A375 (cell line): ENCODE data around the gene EXOC7. TPM values are rescaled to one million over a fixed set of nuclear protein-coding genes. Genes with fewer than 3 reads are reported as not detected.

Experiments
- small RNA-seq: library from RNA; depleted of rRNA; stranded (forward); fragments of <200 nt; gene quantifications from one replicate; pipeline ENCODE3, GENCODE V24; 2014
- total RNA-seq: library from RNA; depleted of rRNA; stranded (reverse); fragments of >200 nt; shearing (Covaris generic); gene quantifications from 2 replicates; pipeline ENCODE4 v1.2.3, GENCODE V29; 2014; rRNA removed

The EXOC7 gene
- 65.9 and 70.1 TPM in 2 replicates for total RNA-seq

GRCh38 chr17:76103274-76104139 is at the start of gene EXOC7:
TSS of gene EXOC7 (minus strand) at chr17:76103787. CDS start at chr17:76103692, 95 bp downstream.

GRCh38 chr17:76141212-76142038 is 37.8 kb upstream of the EXOC7 start, which contains the start of gene FOXJ1:
TSS of gene FOXJ1 (minus strand) at chr17:76141245. CDS start at chr17:76140395, 850 bp downstream.

GRCh38 chr17:76078860-76079534 is 24.6 kb downstream of the EXOC7 start, which contains the start of gene ZACN:
TSS of gene ZACN (plus strand) at chr17:76079182. CDS start at chr17:76079265, 83 bp downstream.

GRCh38 chr17:76074390-76075363 is 28.9 kb downstream of the EXOC7 start, which contains the start of gene GALR2:
TSS of gene GALR2 (plus strand) at chr17:76074781. CDS start at chr17:76074884, 103 bp downstream.

GRCh38 chr17:76072148-76072858 is 31.3 kb downstream of the EXOC7 start, which contains the start of gene SRP68:
TSS of gene SRP68 (minus strand) at chr17:76072517. CDS start at chr17:76072491, 26 bp downstream.

Small RNA genes within 50 kb of the gene (small RNA-seq; reads per million reads assigned to genes)
- not detected for gene MIR6868

Other genes starting within 250 kb of the EXOC7 start
- 32.0 and 41.2 TPM in 2 replicates for gene WBP2, start 248.5 kb downstream of the EXOC7 start, total RNA-seq
- gene TRIM47, start 225.2 kb downstream of the EXOC7 start, total RNA-seq: 29.5 and 30.5 TPM in 2 replicates
- 28.4 and 29.8 TPM in 2 replicates for gene TRIM65, start 206.8 kb downstream of the EXOC7 start, total RNA-seq
- gene MRPL38, start 198.9 kb downstream of the EXOC7 start, total RNA-seq: 46.1 and 62.3 TPM in 2 replicates
- gene FBF1, start 162.7 kb downstream of the EXOC7 start, total RNA-seq: 25.7 and 26.1 TPM in 2 replicates
- 16.1 and 17.6 TPM in 2 replicates for gene ACOX1, start 124.6 kb downstream of the EXOC7 start, total RNA-seq
- 27.0 and 34.3 TPM in 2 replicates for gene TEN1, start 124.5 kb downstream of the EXOC7 start, total RNA-seq
- gene CDK3, start 102.9 kb downstream of the EXOC7 start, total RNA-seq: 5.4 and 9.3 TPM in 2 replicates
- 0.03 TPM in 1 of 2 replicates, not detected in the other for gene EVPL, start 76.5 kb downstream of the EXOC7 start, total RNA-seq
- 23.8 and 30.2 TPM in 2 replicates for gene SRP68, start 31.3 kb downstream of the EXOC7 start, total RNA-seq
- 0.32 TPM in 1 of 2 replicates, not detected in the other for gene GALR2, start 29.0 kb downstream of the EXOC7 start, total RNA-seq
- gene ZACN, start 24.6 kb downstream of the EXOC7 start, total RNA-seq: 0.29 TPM in 1 of 2 replicates, not detected in the other
- 0.19 TPM in 1 of 2 replicates, not detected in the other for gene FOXJ1, start 37.5 kb upstream of the EXOC7 start, total RNA-seq
- gene RNF157, start 136.7 kb upstream of the EXOC7 start, total RNA-seq: 10.0 and 12.1 TPM in 2 replicates
- gene UBALD2, start 161.6 kb upstream of the EXOC7 start, total RNA-seq: 76.0 and 76.5 TPM in 2 replicates
- gene QRICH2, start 204.5 kb upstream of the EXOC7 start, total RNA-seq: 0.60 and 1.4 TPM in 2 replicates